Adipose tissue (tissue), 3 donors: ENCODE measurements around the gene MTHFD1L. TPM values are rescaled to one million over a fixed set of nuclear protein-coding genes. Genes with fewer than 3 reads are reported as not detected.
"Not testable (repeated sequence)": the region's sequence is repeated elsewhere in the genome, so short reads cannot be mapped to it uniquely, and the experiment has no call there.

Experiments
- H3K27ac ChIP-seq: one replicate; pipeline ENCODE4 v1.5.1; 2013; ENCODE audit warnings: low read depth, low read length
- WGBS, 3 donors: extraction: QIAGEN DNeasy Blood & Tissue Kit; methylation state at CpG; one replicate each; pipeline ENCODE4 v1.1.7; 2013; 5-methylcytosine and 5-hydroxymethylcytosine counted together
- polyA plus RNA-seq, 3 donors: library from polyadenylated mRNA; stranded (reverse); fragments of 200-250 nt; gene quantifications; one replicate each; pipeline ENCODE4 v1.2.3, GENCODE V29; 2013
- donor health status: healthy with polysubstance abuse.
- donor health status: Bipolar disorder and iron deficiency.
- donor health status: healthy.

The MTHFD1L gene
- 10 to 100 TPM in 1 of 3 donors, 1 to 10 TPM in 2; 3.9 to 11.3 (median 4.4) TPM for polyA plus RNA-seq

DNA sequence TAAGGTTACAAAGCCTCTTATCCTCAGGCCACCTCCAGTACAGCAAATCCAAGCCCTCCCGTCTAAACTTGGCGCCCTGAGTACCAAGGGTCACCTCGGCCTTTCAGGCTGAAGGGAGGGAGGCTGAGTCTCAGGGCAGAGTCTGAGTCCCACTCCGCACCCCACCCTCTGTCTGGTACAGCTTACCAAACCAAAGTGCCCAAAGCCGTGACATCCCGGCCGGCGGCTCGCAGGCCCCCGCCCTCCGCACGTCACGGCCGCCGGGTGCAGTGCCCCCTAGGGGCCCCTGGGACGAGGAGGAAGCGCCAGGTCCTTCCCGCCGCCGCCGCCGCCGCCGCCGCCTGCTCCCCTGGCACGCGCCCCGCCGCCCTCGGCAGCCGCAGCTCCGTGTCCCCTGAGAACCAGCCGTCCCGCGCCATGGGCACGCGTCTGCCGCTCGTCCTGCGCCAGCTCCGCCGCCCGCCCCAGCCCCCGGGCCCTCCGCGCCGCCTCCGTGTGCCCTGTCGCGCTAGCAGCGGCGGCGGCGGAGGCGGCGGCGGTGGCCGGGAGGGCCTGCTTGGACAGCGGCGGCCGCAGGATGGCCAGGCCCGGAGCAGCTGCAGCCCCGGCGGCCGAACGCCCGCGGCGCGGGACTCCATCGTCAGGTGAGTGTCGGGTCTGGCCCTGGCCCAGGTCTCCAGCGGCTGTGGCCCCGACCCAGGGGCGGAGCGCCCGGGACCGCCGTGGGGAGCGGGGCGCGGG is at the start of gene MTHFD1L:
Gene MTHFD1L (plus strand): TSS at position 297 of the 741 bp plus-strand sequence. CDS start 121 bp downstream, at position 418.
- peak within 1 kb of the TSS; percentile 7 for H3K27ac ChIP-seq
- 0 to 1% (median 1%) methylated on average over 50 to 82 of the region's 82 CpGs for WGBS, 3 donors

- WGBS, 3 donors = 85 to 86% (median 86%) methylated on average over 8 of the region's 8 CpGs
- not testable (repeated sequence) for H3K27ac ChIP-seq
Measured at GRCh38 chr6:150816554-150816953, 48.9 kb upstream of the MTHFD1L start.

DNA sequence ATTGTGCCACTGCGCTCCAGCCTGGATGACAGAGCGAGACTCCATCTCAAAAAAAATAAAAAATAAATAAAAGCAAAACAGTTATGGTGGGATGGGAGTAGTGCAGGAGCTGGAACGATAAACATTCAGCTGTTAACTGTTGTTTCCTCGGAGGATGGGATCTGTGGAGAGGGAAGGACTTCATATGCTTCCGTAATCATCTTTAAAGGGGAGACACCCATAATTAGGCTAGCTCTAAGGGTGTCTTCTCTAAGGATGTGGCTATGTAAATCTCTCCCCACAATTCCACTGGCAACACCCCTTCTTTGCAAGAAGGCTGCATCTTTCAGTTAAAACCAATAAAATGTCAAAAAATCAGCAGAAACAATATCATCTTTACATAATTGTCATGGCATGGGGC is 42.6 kb upstream of the MTHFD1L start:
- H3K27ac ChIP-seq = no peak overlapping the region
- WGBS, 3 donors = 87 to 90% (median 87%) methylated on average over 5 of the region's 5 CpGs

GRCh38 chr6:150826788-150827187 is 38.7 kb upstream of the MTHFD1L start:
- WGBS, 3 donors = 89 to 91% (median 91%) methylated on average over 5 of the region's 5 CpGs
- no peak overlapping the region for H3K27ac ChIP-seq

DNA sequence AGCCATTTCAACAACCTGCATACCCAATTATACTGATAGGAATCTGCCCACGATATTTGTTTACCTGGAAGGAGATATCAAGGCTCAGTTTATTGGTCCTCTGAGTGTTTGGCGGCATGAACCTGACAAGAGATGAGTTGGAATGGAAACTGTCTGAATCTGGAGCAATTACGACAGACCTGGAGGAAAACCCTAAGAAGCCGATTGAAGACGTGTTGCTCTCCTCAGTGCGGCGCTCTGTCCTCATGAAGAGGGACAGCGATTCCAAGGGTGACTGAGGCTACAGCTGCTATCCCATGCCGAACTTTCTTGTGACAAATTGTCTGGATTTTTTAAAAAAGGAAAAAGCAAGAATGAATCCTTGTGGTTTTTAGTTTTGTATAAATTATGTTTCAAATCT is 37.4 kb upstream of the MTHFD1L start:
- 70 to 90% (median 87%) methylated on average over 9 of the region's 9 CpGs for WGBS, 3 donors
- not testable (repeated sequence) for H3K27ac ChIP-seq

DNA sequence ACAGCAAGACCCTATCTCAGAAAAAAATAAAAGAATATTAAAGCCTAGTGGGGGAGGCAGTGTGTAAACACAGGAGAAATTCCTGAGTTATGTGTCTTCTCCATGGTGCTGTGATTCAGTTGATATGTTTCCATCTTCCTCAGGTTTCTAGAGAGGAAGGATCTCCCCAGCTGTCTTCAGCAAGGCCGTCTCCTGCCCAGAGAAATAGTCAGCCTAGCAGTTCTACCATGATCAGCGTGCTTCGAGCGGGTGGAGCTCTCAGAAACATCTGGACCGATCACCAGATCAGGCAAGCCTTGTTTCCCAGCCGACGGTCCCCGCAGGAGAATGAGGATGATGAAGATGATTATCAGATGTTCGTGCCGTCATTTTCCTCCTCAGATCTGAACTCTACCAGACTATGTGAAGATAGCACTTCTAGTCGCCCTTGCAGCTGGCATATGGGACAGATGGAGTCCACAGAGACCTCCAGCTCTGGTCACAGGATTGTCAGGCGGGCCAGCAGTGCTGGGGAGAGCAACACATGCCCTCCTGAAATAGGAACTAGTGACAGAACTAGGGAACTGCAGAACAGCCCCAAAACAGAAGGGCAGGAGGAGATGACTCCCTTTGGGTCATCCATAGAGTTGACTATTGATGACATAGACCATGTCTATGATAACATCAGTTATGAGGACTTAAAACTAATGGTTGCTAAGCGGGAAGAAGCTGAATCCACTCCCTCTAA is 34.9 kb upstream of the MTHFD1L start:
- 91 to 93% (median 93%) methylated on average over 13 of the region's 13 CpGs for WGBS, 3 donors
- no peak overlapping the region for H3K27ac ChIP-seq

DNA sequence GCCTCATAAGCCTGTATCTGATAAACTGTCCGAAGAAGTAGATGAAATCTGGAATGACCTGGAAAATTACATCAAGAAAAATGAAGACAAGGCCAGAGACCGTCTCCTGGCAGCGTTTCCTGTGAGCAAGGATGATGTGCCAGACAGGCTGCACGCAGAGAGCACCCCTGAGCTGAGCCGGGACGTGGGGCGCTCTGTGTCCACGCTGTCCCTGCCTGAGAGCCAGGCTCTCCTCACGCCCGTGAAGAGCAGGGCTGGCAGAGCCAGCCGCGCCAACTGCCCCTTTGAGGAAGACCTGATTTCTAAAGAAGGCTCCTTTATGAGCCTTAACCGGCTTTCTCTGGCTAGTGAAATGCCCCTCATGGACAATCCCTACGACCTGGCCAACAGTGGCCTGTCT is 33.9 kb upstream of the MTHFD1L start:
- 90 to 95% (median 94%) methylated on average over 14 of the region's 14 CpGs for WGBS, 3 donors
- no peak overlapping the region for H3K27ac ChIP-seq

DNA sequence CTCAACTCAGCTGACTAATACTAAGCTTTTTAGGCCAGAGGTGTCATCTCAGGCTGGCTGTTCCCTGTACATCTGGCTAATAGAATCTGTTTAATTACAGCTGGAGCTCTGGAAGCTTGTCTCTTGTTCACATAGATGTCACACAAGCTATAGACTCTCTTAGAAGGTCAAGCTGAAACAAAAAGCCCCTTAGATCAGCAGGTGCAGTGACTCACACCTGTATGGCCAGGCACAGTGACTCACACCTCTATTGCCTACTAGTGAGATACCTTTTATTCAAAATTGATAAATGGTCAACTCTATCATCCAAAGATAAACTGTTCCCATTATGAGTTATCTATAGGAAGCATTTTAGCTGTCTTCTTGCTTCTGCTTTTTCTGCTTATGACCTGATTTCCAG is 29.9 kb upstream of the MTHFD1L start:
- H3K27ac ChIP-seq = no peak overlapping the region

DNA sequence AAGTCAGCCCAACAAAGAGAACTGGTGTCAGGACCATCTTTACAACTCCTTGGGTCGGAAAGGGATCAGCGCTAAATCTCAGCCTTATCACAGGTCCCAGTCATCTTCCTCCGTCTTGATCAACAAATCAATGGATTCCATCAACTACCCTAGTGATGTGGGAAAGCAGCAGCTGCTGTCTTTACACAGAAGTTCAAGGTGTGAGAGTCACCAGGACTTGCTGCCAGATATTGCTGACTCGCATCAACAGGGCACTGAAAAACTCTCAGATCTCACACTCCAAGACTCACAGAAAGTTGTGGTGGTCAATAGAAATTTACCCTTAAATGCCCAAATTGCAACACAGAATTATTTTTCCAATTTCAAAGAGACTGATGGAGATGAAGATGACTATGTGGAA is 25.3 kb upstream of the MTHFD1L start:
- H3K27ac ChIP-seq = no peak overlapping the region
- 48 to 96% (median 94%) methylated on average over 4 of the region's 4 CpGs for WGBS, 3 donors

DNA sequence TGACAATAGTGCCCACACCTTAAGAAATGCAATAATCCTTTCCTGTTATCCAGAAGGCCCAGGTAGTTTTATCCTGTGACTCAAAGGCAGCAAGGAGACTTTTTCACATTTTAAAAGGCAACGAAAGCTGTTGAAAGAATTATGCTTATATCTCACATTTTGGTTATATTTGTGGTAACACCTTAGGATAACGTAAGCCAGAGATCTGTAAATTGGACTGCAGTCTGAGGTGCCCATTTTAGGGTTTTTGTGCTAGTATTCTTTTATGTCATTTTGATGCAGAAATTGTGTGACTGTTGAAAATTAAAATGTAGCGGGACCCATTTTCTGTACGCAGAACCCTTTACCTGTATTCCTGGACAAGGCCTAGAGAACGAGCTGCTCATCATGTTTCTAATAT is 24.3 kb upstream of the MTHFD1L start:
- WGBS, 3 donors = 96 to 98% (median 97%) methylated on average over 5 of the region's 5 CpGs

GRCh38 chr6:150841697-150842096 is 23.8 kb upstream of the MTHFD1L start:
- WGBS, 3 donors = 68 to 79% (median 68%) methylated on average over 3 of the region's 3 CpGs
- H3K27ac ChIP-seq = no peak overlapping the region

More for the DNA sequence above, 24.3 kb upstream of the MTHFD1L start:
- H3K27ac ChIP-seq = no peak overlapping the region

- WGBS, 3 donors = 83 to 90% (median 87%) methylated on average over 3 of the region's 3 CpGs
- H3K27ac ChIP-seq = no peak overlapping the region
Measured at GRCh38 chr6:150844371-150844770, 21.1 kb upstream of the MTHFD1L start.

- H3K27ac ChIP-seq = no peak overlapping the region
- WGBS, 3 donors = 92 to 94% (median 92%) methylated on average over 5 of the region's 5 CpGs
Measured at GRCh38 chr6:150846641-150847040, 18.9 kb upstream of the MTHFD1L start.

DNA sequence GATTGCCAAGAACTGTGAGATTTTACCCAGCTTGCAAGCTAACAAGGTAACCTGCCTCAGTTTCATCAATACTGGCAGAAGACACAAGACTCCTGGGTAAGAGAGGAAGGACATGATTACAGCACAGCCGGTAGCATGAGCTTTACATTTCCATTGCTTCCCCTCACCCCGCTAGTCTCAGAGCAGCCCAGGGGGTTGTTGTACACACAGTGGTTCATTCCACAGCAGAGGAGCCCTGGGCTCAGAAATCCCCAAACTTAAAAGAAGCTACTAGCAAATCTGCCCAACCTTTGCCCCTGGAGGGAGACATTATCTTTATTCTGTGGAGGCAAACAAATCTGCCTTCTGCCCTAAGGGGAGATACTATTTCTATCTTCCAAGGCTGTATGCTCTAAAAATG is 17.1 kb upstream of the MTHFD1L start:
- no peak overlapping the region for H3K27ac ChIP-seq
- WGBS, 3 donors = 56 to 70% (median 70%) methylated on average over 2 of the region's 2 CpGs

DNA sequence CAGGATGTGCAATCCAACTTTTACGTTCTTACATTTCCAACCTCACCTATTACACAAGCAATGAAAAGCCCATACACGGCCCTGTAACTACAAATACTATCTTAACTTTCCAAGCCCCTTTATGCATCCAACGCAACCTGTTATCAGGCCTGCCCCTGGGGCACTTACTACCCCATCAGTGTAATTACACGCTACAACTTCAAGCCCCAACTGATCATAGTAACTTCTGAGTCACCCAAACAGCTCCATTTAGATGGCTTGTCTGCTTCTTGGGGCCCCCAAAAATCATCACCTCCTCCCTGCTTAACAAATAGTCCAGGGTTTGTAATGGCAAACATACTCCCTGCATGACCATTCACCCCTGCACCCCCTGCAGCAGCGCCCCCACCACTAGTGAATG is 11.1 kb upstream of the MTHFD1L start:
- H3K27ac ChIP-seq = not testable (repeated sequence)
- 70 to 87% (median 74%) methylated on average over 5 of the region's 5 CpGs for WGBS, 3 donors

GRCh38 chr6:150855171-150855570 is 10.3 kb upstream of the MTHFD1L start:
- not testable (repeated sequence) for H3K27ac ChIP-seq
- 81 to 97% (median 88%) methylated on average over 8 of the region's 8 CpGs for WGBS, 3 donors

DNA sequence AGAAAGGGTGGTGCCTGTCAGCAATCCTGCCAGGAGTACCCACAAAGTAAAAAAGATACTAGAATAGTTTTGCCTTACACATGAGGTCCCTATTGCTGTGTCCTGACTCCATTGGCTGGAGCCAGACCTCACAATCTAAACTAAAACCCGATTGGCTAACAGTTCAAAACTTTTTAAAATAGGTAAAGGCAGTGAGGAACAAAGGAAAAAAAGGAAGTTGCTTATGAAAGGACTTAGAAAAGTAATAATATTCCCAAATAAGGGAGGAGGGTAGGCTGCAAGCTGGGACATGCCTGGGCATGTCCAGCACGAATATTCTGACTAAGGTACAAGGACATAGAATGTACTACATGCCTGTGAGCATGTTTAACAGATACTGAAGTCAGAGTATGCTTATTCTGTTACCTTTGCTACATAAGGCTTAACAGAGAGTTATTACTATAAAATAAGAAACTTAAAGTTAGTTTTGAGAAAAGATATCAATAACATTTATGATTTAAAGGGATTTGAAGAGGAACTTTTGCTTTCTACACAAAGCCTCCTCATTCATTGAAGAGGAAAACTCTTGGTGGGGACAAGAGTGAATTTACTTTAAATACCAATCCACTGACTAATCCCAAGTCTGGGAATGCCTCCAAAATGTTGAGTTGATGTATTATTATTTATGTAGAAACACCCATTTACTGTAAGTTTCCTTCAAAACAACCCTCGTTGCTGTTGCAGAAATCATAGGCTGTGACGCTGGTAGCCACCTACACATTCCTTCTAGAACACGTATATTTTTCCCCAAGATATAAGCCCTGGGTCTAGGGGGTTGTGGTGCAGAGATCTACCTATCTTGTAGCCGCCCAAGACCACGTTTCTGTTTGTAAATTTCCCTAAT is 8.2 kb upstream of the MTHFD1L start:
- peak overlapping the region; percentile 90 for H3K27ac ChIP-seq
- WGBS, 3 donors = 47 to 52% (median 48%) methylated on average over 7 of the region's 7 CpGs

GRCh38 chr6:150857945-150858308 is 7.6 kb upstream of the MTHFD1L start:
- H3K27ac ChIP-seq = peak overlapping the region; percentile 90
- 73 to 82% (median 82%) methylated on average over 2 of the region's 2 CpGs for WGBS, 3 donors
